Mesendoderm (in vitro differentiated cells): ENCODE results near the gene CYP2W1.

Experiments
- DNase-seq: peaks from one replicate; pipeline ENCODE4 v3.0.0; 2013
- H2AK5ac ChIP-seq: 2 replicates; pipeline ENCODE4 v1.6.1; 2013; ENCODE audit warnings: low read length, inconsistent platforms
- H2BK120ac ChIP-seq: 2 replicates; pipeline ENCODE4 v1.6.1; 2013; ENCODE audit warnings: low read depth, mild to moderate bottlenecking, low read length, moderate library complexity, mixed read lengths
- H2BK15ac ChIP-seq: replicated peaks from 2 replicates; pipeline ENCODE4 v1.6.1; 2013; ENCODE audit warnings: low read depth, mild to moderate bottlenecking, moderate library complexity
- H2BK5ac ChIP-seq: 2 replicates; pipeline ENCODE4 v1.6.1; 2013; ENCODE audit warnings: low read length, inconsistent platforms
- H3K18ac ChIP-seq: 2 replicates; pipeline ENCODE4 v1.6.1; 2013; ENCODE audit warnings: mild to moderate bottlenecking, low read length, mixed read lengths
- H3K23ac ChIP-seq: one replicate; pipeline ENCODE4 v1.6.1; 2013; ENCODE audit warnings: low read length
- H3K27ac ChIP-seq: 2 replicates; pipeline ENCODE4 v1.5.1; 2013; ENCODE audit warnings: low read depth, mild to moderate bottlenecking, inconsistent platforms, low read length, moderate library complexity
- H3K27me3 ChIP-seq: 2 replicates; pipeline ENCODE4 v1.6.1; 2013; ENCODE audit warnings: low read length, control low read depth, mild to moderate bottlenecking, inconsistent platforms; ENCODE audit not compliant: insufficient read depth, poor library complexity
- H3K36me3 ChIP-seq: 2 replicates; pipeline ENCODE4 v1.6.1; 2013; ENCODE audit warnings: low read length, inconsistent platforms; ENCODE audit not compliant: control insufficient read depth, insufficient read depth
- H3K4ac ChIP-seq: one replicate; pipeline ENCODE4 v1.6.1; 2013; ENCODE audit warnings: low read depth, mild to moderate bottlenecking, low read length, moderate library complexity
- H3K4me1 ChIP-seq: 2 replicates; pipeline ENCODE4 v1.6.1; 2013; ENCODE audit warnings: low read depth, low read length, inconsistent platforms; ENCODE audit not compliant: control insufficient read depth
- H3K4me2 ChIP-seq: 2 replicates; pipeline ENCODE4 v1.6.1; 2013; ENCODE audit warnings: low read length
- H3K4me3 ChIP-seq: 2 replicates; pipeline ENCODE4 v1.5.1; 2013; ENCODE audit warnings: mild to moderate bottlenecking, low read length
- H3K56ac ChIP-seq: one replicate; pipeline ENCODE4 v1.6.1; 2013; ENCODE audit warnings: low read length
- H3K79me1 ChIP-seq: 2 replicates; pipeline ENCODE4 v1.6.1; 2013; ENCODE audit warnings: low read length, inconsistent platforms
- H3K79me2 ChIP-seq: 2 replicates; pipeline ENCODE4 v1.6.1; 2013; ENCODE audit warnings: mild to moderate bottlenecking, low read length; ENCODE audit not compliant: control insufficient read depth, insufficient read depth
- H3K9ac ChIP-seq: 2 replicates; pipeline ENCODE4 v1.6.1; 2013; ENCODE audit warnings: low read length, inconsistent platforms
- H4K5ac ChIP-seq: one replicate; pipeline ENCODE4 v1.6.1; 2013; ENCODE audit warnings: low read length
- H4K8ac ChIP-seq: one replicate; pipeline ENCODE4 v1.6.1; 2013; ENCODE audit warnings: low read depth, mild to moderate bottlenecking, control low read depth, low read length, moderate library complexity
- WGBS: extraction: QIAGEN DNeasy Blood & Tissue Kit; methylation state at CpG from one replicate; pipeline ENCODE4 v1.1.7; 2013; ENCODE audit warnings: low lambda C conversion rate, missing lambda C conversion rate; ENCODE audit not compliant: insufficient coverage; ENCODE audit errors: extremely low coverage; 5-methylcytosine and 5-hydroxymethylcytosine counted together

Gene CYP2W1

DNA sequence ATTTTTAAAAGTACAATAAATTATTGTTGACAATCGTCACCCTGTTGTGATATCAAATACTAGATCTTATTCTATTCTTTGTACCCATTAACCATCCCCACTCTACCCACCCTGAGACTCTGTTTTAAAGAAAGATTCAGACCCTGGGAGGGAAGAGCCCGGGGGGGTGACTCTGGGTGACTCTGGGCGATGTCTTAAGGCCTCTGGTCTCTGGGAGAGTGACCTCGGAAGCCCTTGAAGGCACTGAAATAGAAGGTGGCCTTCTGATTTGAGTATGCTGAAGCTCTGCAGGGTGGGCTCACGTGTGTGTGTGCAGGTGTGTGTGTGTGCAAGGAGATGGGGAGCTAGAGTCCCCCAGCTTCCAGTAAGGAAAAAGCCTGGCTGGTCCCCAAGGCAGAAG, 38.2 kb upstream of the CYP2W1 start:
- no CpG with 5 or more reads among the region's 5 CpGs for WGBS
- no peak overlapping the region for H2BK5ac ChIP-seq
- no peak overlapping the region for H3K9ac ChIP-seq
- no peak overlapping the region for H3K4me3 ChIP-seq
- DNase-seq = no peak
- H3K4me2 ChIP-seq = no peak overlapping the region
- no peak overlapping the region for H2AK5ac ChIP-seq
- no peak overlapping the region for H3K23ac ChIP-seq
- no peak overlapping the region for H3K18ac ChIP-seq
- H4K8ac ChIP-seq = no peak overlapping the region
- H3K56ac ChIP-seq = no peak overlapping the region
- no peak overlapping the region for H3K27ac ChIP-seq
- no peaks in the 10 kb centered on the region for H3K79me2 ChIP-seq
- no peaks in the 10 kb centered on the region for H3K27me3 ChIP-seq
- no peak overlapping the region for H4K5ac ChIP-seq
- no peak overlapping the region for H2BK120ac ChIP-seq
- no peak overlapping the region for H3K4ac ChIP-seq
- H3K4me1 ChIP-seq = peaks cover 1% of the 10 kb centered on the region
- H2BK15ac ChIP-seq = no peak overlapping the region
- H3K36me3 ChIP-seq = no peaks in the 10 kb centered on the region
- H3K79me1 ChIP-seq = no peaks in the 10 kb centered on the region

DNA sequence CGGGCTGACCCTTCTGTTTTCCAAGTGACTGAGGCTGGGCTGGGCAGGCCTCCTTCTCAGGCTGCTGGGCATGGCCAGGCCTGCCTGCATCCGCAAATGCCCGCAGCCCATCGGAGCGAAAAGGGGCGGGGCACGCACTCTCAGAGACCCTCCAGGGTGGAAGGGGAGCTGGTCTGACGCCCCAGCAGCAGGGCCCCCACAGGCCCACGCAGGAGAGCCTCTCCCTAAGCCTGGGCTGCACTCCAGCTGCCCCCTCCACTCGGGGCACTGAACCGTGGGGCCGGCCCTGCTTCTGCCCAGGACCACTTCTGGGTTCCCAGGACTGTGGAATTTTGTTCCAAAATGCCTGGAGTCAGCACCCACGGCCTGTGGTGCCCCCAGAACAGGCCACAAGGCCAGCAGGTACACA, 37.8 kb upstream of the CYP2W1 start:
- no peak overlapping the region for H4K5ac ChIP-seq
- peak overlapping the region; percentile 84 for H3K56ac ChIP-seq
- H2AK5ac ChIP-seq = no peak overlapping the region
- no peak for DNase-seq
- no peak overlapping the region for H3K4me3 ChIP-seq
- H3K23ac ChIP-seq = no peak overlapping the region
- no peak overlapping the region for H3K4ac ChIP-seq
- H2BK5ac ChIP-seq = no peak overlapping the region
- no peaks in the 10 kb centered on the region for H3K79me1 ChIP-seq
- H3K9ac ChIP-seq = no peak overlapping the region
- no peak overlapping the region for H4K8ac ChIP-seq
- peaks cover 1% of the 10 kb centered on the region for H3K4me1 ChIP-seq
- WGBS = no CpG with 5 or more reads among the region's 13 CpGs
- no peak overlapping the region for H3K27ac ChIP-seq
- no peaks in the 10 kb centered on the region for H3K79me2 ChIP-seq
- H3K36me3 ChIP-seq = no peaks in the 10 kb centered on the region
- H3K27me3 ChIP-seq = no peaks in the 10 kb centered on the region
- no peak overlapping the region for H2BK15ac ChIP-seq
- no peak overlapping the region for H2BK120ac ChIP-seq
- no peak overlapping the region for H3K18ac ChIP-seq
- H3K4me2 ChIP-seq = no peak overlapping the region

DNA sequence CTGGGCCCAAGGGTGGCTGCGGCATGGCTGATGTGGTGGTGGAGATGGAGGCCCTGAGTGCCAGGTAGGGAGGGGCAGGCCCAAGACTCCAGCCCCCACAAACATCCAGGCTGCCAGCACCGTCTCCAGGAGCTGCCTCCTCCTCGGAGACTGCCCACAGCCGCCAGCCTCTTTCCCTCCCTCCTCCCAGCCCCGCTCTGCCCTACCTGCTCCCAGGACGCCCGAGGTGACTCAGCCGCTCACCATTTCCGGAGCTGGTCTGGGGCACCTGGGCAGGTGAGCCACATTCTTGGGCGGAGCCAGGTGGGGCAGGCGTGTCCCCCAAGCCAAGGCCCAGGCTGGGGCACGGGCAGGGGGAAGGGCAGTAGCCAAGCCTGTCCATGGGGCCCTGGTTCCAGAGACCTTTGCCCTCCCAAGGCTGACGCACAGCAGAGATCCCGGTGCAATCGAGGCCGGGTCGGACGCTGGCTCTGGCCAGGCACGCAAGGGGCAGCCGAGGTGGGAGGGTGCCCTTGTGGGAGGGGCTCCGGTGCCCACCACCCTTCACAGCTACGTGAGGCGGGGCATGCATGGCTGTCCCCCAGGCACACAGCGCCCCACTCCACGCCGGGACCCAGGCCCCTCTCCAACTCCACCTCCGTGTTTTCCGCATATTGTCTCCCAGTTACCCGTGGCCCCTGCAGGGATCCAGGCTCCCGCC, 37.3 kb upstream of the CYP2W1 start:
- peak overlapping the region; percentile 84 for H3K56ac ChIP-seq
- H4K5ac ChIP-seq = no peak overlapping the region
- peak; percentile 87 for DNase-seq
- no peak overlapping the region for H3K18ac ChIP-seq
- H3K27ac ChIP-seq = no peak overlapping the region
- H2BK120ac ChIP-seq = no peak overlapping the region
- peak overlapping the region; percentile 10 for H3K9ac ChIP-seq
- H4K8ac ChIP-seq = no peak overlapping the region
- no CpG with 5 or more reads among the region's 30 CpGs for WGBS
- H2AK5ac ChIP-seq = no peak overlapping the region
- H2BK15ac ChIP-seq = no peak overlapping the region
- H3K23ac ChIP-seq = peak overlapping the region; percentile 37
- no peaks in the 10 kb centered on the region for H3K79me2 ChIP-seq
- H3K4me3 ChIP-seq = no peak overlapping the region
- peak overlapping the region; percentile 29 for H2BK5ac ChIP-seq
- no peaks in the 10 kb centered on the region for H3K79me1 ChIP-seq
- no peaks in the 10 kb centered on the region for H3K27me3 ChIP-seq
- no peak overlapping the region for H3K4ac ChIP-seq
- H3K4me1 ChIP-seq = peaks cover 1% of the 10 kb centered on the region
- H3K36me3 ChIP-seq = no peaks in the 10 kb centered on the region
- H3K4me2 ChIP-seq = no peak overlapping the region

DNA sequence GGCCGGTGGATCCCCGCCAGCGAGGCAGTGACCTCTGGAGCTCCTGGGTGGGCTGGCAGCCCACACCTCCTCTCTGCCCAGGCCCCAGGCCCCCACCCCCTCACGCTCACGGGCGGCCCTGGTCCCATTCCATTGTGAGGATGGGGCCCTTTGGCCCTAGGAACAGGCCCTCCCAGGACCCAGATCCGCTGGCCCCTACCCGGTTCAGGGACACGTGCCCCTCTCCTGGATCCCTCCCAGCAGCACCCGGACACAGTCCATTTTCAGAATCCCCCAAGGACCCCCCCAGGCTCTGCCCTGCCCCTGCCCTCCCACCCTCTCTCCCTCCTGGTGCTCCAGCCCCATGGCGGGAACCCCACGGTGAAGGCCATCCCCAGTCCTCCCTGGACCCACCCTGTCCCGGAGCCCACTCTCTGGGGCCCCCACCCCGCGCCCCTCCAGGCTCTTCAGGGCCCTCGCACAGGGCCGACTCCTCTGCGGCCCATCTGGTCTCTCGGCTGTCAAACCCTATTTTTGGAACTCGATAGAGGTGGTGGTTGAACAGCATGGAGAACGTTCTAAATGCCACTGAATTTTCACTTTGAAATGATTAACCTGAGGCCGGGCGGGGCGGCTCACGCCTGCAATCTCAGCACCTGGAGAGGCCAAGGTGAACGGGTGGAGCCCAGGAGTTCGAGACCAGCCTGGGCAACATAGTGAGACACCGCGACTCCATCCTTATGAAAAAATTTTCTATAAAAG, 36.6 kb upstream of the CYP2W1 start:
- H3K9ac ChIP-seq = no peak overlapping the region
- H3K79me1 ChIP-seq = no peaks in the 10 kb centered on the region
- no peak overlapping the region for H2BK15ac ChIP-seq
- H2AK5ac ChIP-seq = no peak overlapping the region
- H3K4me2 ChIP-seq = no peak overlapping the region
- no peak overlapping the region for H3K4ac ChIP-seq
- peak overlapping the region; percentile 37 for H3K23ac ChIP-seq
- no peak overlapping the region for H2BK120ac ChIP-seq
- peaks cover 1% of the 10 kb centered on the region for H3K4me1 ChIP-seq
- no peaks in the 10 kb centered on the region for H3K36me3 ChIP-seq
- H3K27ac ChIP-seq = no peak overlapping the region
- WGBS = no CpG with 5 or more reads among the region's 29 CpGs
- peak overlapping the region; percentile 84 for H3K56ac ChIP-seq
- no peak for DNase-seq
- H3K27me3 ChIP-seq = no peaks in the 10 kb centered on the region
- no peaks in the 10 kb centered on the region for H3K79me2 ChIP-seq
- H3K4me3 ChIP-seq = no peak overlapping the region
- no peak overlapping the region for H3K18ac ChIP-seq
- H2BK5ac ChIP-seq = no peak overlapping the region
- H4K5ac ChIP-seq = no peak overlapping the region
- no peak overlapping the region for H4K8ac ChIP-seq

DNA sequence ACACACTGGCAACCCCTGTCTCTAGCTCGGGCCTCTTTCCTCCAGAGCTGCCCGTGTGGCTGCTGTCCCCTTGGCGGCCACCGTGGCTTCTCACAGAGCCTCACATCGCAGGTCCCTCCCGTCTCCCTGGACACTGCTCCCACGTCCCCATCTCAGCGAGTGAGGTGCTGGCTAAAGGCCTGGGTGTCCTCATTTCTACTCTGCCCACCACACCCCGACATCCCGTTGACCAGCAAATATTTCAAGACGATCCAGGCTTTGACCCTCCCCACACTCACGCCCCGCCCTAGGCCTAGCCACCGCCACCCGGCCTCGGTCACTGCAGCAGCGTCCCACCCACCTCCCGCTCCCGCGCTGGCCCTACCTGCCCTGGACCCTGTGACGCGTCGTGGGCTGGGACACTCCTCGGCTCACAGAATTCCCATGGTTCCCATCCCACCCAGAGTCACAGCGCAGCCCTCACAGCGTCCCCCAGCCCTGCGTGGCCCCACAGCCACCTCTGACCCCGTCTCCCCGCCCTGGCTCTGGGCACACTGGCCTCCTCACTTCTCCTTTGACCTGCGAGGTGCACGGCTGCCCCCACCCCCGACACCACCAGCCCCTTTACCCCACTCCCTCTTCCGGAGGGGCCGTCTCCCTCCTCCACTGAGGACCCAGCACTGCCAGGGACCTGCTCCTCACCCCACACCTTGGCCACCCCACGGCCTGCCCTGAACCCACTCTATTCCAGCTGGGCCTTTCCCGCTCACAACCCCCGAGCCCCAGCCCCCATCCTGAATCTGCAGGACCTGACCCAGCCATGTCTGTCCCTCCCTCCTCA, 35.4 kb upstream of the CYP2W1 start:
- no peak for DNase-seq
- no peak overlapping the region for H3K23ac ChIP-seq
- WGBS = no CpG with 5 or more reads among the region's 37 CpGs

More for the DNA sequence above, 35.4 kb upstream of the CYP2W1 start:
- Histone ChIP-seq H3K18ac (no peak overlapping the region), H3K79me1 (no peaks in the 10 kb centered on the region), H3K36me3 (no peaks in the 10 kb centered on the region), H2AK5ac (no peak overlapping the region), H2BK15ac (no peak overlapping the region), H3K4me1 (peaks cover 1% of the 10 kb centered on the region), H3K27ac (no peak overlapping the region), H3K56ac (no peak overlapping the region), H3K27me3 (no peaks in the 10 kb centered on the region), H4K8ac (no peak overlapping the region), H2BK120ac (no peak overlapping the region), H4K5ac (no peak overlapping the region), H3K79me2 (no peaks in the 10 kb centered on the region), H3K4me2 (no peak overlapping the region), H3K4me3 (no peak overlapping the region), H3K9ac (no peak overlapping the region), H3K4ac (no peak overlapping the region), H2BK5ac (no peak overlapping the region)
